ENCODE results near the gene INMT.
"Not testable (repeated sequence)": the region's sequence is repeated elsewhere in the genome, so short reads cannot be mapped to it uniquely, and the experiment has no call there.

The INMT gene

DNA sequence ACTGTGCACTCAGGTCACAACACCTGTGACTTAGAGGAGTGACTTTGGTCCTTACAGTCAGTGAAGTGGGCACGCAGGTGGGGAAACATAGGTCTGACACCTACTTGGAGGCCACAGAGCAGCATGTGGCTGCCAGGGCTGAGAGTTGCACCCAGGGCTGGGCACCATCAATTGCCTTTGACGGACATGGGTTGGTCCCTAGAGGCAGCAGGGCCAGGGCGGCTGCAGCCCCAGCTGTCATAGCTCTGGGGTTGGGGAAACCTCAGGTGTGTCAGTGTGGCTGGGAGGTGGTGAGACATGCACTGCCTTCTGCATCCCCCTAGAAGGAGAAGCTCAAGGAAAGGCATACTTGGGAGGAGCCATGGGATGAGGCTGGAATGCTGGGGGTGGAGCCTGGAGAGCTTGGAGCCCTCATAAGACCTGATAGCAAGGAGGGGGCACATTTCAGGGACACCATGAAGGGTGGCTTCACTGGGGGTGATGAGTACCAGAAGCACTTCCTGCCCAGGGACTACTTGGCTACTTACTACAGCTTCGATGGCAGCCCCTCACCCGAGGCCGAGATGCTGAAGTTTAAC is at the start of gene INMT:
Gene INMT, plus strand, starts transcription at position 440 of the 578 bp plus-strand sequence. Its CDS starts 16 bp downstream, at position 456.
- no peak for DNase-seq

DNA sequence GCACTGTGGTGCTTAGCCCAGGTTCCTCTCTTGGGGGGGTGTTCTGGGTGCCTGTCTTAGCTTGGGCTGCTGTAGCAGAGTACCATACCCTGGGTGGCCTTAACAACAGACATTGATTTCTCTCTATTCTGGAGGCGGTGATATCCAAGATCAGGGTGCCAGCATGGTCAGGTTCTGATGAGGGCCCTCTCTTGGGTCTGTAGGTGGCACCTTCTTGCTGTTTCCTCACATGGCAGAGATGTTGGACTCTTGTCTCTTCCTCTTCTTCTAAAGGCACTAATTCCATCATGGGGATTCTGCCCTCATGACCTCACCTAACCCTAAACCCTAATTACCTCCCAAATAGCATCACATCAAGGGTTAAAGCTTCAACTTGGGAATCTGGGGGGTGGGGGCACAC is 49.7 kb upstream of the INMT start:
- DNase-seq = no peak

DNA sequence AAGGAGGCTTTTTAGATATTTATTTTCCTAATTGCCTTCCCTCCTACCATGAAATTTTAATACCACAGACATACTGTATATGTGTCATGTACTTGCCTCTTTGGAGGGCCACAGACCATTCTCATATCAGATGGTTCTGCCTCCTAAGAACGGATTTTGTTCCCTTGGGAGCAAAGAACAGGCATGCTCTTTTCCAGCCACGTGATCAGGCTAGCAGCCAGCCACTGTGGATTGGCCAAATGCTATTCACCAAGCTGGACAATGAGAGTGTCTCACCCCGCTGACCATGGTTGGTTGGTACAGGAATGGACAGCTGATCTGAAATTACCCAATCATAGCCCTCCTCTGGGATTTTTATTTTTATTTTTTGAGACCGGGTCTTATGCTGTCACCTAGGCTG is 48.2 kb upstream of the INMT start:
- DNase-seq = no peak

GRCh38 chr7:30705008-30705407 is 46.9 kb upstream of the INMT start:
- no peak for DNase-seq

GRCh38 chr7:30705596-30705995 is 46.3 kb upstream of the INMT start:
- DNase-seq = no peak

DNA sequence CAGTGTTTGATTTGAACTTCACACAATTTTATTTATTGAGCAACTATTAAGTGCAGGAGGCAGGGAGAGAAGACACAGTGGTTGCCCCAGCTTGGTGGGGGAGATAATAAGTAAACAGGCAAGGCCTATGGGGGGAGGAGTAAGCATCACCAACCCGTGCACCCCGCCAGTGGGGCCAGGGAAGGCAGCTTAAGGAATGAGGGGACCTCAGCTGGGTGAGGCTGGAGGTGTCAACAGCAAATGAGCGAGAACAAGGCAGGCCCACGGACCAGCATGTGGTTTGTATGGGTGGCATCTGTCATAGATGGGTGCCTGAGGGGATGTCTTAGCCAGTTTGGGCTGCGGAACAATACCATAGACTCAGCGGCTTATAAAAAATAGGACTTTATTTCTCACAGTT is 45.6 kb upstream of the INMT start:
- no peak for DNase-seq

DNA sequence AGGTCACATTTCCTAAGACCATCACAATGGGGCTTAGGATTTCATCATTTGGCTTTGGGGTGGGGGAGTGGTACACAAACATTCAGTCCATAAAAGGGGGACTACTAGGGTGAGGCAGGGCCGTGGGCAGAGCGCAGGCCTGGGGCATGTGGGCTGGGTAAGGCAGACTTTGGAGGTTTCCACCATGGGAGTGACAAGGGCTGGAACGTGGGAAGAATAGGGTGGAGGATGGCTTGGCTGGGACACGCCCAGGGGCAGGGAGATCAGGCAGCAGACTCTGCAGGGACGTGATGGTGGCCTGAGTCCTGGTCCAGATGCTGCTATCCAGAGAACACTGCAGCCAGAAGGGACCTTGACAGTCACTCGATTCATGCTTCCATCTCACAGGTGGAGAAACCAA is 45.0 kb upstream of the INMT start:
- no peak for DNase-seq

GRCh38 chr7:30707391-30708357 is 44.3 kb upstream of the INMT start:
- DNase-seq = no peak

DNA sequence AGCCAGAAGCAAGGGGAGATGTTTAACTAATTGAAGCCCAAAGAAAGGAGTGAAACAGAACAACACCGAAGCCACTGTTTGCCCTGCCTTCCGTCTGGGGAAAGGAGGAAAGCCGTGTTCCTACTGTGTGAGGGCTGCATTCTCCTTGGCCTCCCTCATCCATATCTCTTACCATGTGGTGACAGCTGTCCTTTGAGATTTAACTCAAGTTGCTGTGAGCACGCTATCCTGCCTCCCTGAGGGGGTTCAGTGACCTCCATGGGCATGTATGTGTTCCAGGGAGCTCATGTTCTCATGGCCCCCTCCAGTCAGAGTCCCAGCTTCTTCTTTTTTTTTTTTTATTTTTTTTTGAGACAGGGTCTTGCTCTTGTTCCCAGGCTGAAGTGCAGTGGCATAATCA is 43.5 kb upstream of the INMT start:
- no peak for DNase-seq

DNA sequence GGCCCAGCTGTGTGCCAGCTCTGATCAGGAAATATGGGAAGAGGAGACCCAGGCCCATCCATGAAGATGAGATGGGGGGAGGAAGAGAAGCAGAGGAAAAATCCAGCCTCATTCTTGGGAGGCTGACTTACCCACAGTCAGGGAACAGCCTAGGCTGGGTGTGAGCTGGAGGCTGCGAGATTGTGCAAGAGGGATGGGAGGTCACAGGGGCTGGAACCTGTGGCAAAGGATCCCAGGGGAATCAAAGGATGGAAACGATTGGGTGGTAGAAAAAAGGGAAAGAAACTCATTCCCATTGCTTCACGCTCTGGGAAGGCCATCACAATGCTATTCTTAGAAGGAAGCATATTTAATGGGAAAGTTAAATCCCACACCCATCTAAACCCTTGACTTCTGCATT is 43.0 kb upstream of the INMT start:
- DNase-seq = no peak

DNA sequence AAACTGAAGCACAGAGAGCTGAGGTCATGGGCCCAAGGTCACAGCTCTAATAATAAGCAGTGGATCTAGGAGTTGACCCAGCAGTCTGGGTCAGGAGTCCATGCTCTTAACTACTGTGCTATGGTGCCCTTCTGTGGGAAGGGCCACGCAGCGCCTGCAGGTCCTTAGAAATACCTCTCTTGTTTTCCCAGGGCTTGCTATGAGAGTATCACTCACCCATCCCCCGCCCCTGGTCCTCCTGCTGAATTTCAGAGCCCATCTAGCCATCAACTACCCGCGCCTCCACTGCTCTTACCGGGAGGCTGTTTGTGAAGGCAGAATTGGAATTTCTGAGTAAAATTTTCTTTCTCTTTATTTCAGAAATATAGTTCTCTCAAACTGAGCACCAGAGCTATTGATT is 42.4 kb upstream of the INMT start:
- no peak for DNase-seq

GRCh38 chr7:30710669-30711068 is 41.3 kb upstream of the INMT start:
- no peak for DNase-seq

DNA sequence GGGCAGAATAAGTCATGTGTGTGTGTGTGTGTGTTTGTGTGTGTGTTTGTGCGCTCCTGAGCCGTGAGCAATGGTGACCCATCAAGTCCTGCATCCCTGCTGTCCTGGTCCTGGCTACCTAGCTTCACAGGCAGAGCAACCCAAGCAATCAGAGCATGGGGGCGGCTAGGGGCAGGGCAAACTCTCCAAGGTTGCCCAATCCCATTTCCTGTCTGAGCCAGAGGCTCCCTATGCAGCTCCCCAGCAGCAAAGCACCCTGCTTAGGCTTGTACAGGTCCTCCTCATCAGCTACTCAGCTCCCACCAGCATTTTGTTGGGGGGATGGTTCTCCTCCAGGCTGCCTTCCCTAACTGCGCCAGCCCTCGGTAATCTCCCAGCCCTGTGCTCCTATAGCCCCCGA is 38.5 kb upstream of the INMT start:
- DNase-seq = peak; percentile 35 to 40

- DNase-seq = no peak
Observed at GRCh38 chr7:30714129-30714528, 37.8 kb upstream of the INMT start.

DNA sequence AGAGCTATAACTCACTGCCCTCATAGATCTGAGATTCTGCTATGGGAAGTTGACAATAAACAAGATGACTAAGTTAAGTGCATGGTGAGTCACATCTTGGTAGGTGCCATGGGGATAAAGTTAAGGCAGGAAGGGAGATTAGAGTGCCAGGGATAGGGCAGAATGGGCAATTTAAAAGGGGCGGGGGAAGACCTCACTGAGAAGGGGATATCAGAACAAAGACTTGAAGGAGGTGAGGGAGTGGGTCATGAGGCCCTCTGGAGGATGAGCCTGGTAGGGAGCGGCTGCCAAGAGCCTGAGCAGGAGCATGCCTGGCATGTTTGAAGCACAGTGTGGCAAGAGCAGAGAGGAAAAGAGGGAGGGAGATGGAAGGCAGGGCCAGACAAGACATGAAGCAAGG is 34.8 kb upstream of the INMT start:
- no peak for DNase-seq

- DNase-seq = not testable (repeated sequence)
Observed at GRCh38 chr7:30719434-30719833, 32.5 kb upstream of the INMT start.

DNA sequence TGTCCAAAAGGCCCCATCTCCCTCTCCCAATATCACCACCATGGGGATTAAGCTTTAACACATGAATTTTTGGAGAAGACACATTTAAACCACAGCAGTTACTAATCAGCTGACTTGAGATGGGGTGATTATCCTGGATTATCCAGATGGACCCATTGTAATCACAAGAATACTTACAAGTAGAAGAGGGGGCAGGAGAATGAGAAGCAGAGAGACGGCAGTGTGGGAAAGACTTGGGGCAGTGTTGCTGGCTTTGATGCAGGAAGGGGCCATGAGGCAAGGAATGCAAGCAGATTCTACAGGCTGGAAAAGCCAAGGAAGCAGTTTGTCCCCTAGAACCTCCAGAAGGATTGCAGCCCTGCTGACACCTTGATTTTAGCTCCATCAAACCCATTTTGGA is 30.7 kb upstream of the INMT start:
- no peak for DNase-seq

GRCh38 chr7:30722187-30722586 is 29.7 kb upstream of the INMT start:
- no peak for DNase-seq

DNA sequence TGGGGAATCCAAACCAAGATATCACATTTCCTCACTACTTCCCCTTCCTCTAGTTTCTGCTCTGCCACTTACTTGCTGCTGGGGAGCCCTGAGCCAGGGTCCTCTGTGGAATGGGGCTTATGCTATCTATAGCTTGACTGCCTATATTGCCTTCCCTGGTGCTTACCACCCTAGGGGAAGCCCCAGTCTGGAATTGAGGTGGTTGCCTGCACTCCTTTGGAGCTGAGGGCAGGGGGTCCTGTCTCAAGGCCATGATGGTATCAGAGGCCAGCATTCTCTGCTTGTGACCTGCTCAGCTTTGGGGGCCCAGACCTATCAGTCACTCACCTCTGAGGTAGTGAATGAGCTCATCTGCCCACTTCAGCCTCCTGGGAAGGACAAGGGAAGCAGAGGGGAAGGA is 29.3 kb upstream of the INMT start:
- DNase-seq = no peak

- DNase-seq = no peak
Observed at GRCh38 chr7:30723776-30724175, 28.2 kb upstream of the INMT start.

GRCh38 chr7:30726296-30727006 is 25.5 kb upstream of the INMT start:
- DNase-seq = no peak

- DNase-seq = no peak
Observed at GRCh38 chr7:30727061-30727945, 24.6 kb upstream of the INMT start.

DNA sequence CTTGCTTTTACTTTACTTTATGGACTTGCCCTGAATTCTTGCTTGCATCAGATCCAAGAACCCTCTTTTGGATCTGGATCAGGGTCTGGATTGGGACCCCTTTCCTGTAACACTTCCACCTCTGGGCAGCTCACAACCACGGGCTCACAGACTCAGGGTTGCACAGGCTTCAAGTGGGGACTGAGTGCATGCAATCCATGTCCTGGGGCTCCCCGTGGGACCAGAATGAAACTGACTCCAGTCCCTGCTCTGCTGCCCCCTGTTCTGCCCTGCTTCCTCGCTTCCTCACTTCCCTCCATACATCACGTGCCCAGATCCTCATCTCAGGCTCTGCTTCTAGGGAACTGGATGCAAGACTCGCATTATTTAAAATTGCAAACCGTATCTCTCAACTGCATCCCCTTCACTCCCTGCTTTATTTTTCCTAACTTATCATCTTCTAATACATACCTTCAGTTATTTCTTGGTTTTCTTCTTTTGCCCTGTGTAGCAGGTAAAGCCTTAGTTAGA is 23.3 kb upstream of the INMT start:
- DNase-seq = no peak

Measured in inflammatory macrophage treated with lipopolysaccharide for 1 hour (primary cell).